Stomach (tissue), 9 donors: Measurements from ENCODE around the gene TAS1R2. TPM values are rescaled to one million over a fixed set of nuclear protein-coding genes. Genes with fewer than 3 reads are reported as not detected.
"Not testable (repeated sequence)": the region's sequence is repeated elsewhere in the genome, so short reads cannot be mapped to it uniquely, and the experiment has no call there.

ENCODE experiments used
- DNase-seq, 2 donors: peaks; one replicate each; pipeline versions ENCODE4 v3.0.0 to v3.0.0-alpha.2; 2013 to 2019
- H3K27ac ChIP-seq, 5 donors: fragments of 200-600 bp in 4 of 5; sonication (generic) in 4 of 5; one replicate each; pipeline ENCODE4 v1.5.1; 2013 to 2019; ENCODE audit warnings: mild to moderate bottlenecking in 1 of 5, moderate library complexity in 1 of 5
- H3K27me3 ChIP-seq, 3 donors: fragments of 200-600 bp; sonication (generic); one replicate each; pipeline ENCODE4 v1.5.1; 2017 to 2019; ENCODE audit warnings: mixed run types in 1 of 3
- H3K36me3 ChIP-seq, 4 donors: fragments of 200-600 bp; sonication (generic); 1 replicate in 3 of 4; 2 replicates in 1 of 4; pipeline ENCODE4 v1.5.1; 2016 to 2019
- H3K4me1 ChIP-seq, 4 donors: fragments of 200-600 bp; sonication (generic); one replicate each; pipeline ENCODE4 v1.5.1; 2016 to 2019
- H3K4me3 ChIP-seq, 4 donors: fragments of 200-600 bp; sonication (generic) in 3 of 4; one replicate each; pipeline ENCODE4 v1.5.1; 2016 to 2019; ENCODE audit warnings: mild to moderate bottlenecking in 1 of 4
- H3K9me3 ChIP-seq, 4 donors: fragments of 200-600 bp; sonication (generic); one replicate each; pipeline ENCODE4 v1.5.1; 2016 to 2019
- CTCF ChIP-seq, 7 experiments: fragments of 450-650 bp in 4 of 7; fragments of 200-600 bp in 3 of 7; sonication (generic) in 3 of 7; IDR thresholded peaks; one replicate each; pipeline ENCODE4 v1.5.1; 2016 to 2019; ENCODE audit warnings: antibody characterized with exemption in 7 of 7, control low read depth in 2 of 7, mild to moderate bottlenecking in 1 of 7
- EP300 ChIP-seq: sonication (generic); formaldehyde crosslinking; IDR thresholded peaks from one replicate; pipeline ENCODE4 v1.6.1; 2017; ENCODE audit warnings: antibody characterized with exemption
- POLR2A ChIP-seq, 4 donors: fragments of 450-650 bp; IDR thresholded peaks; one replicate each; pipeline ENCODE4 v1.6.1; 2016; ENCODE audit warnings: antibody characterized with exemption in 4 of 4, control low read depth in 2 of 4, mild to moderate bottlenecking in 1 of 4, moderate library complexity in 1 of 4
- POLR2AphosphoS5 ChIP-seq, 3 donors: sonication (generic); formaldehyde crosslinking; IDR thresholded peaks; one replicate each; pipeline ENCODE4 v1.6.1; 2016; ENCODE audit warnings: antibody characterized with exemption in 3 of 3
- WGBS, 5 donors: extraction: QIAGEN DNeasy Blood & Tissue Kit in 3 of 5; methylation state at CpG; one replicate each; pipeline versions ENCODE4 v1.1.5 to v1.1.7; 2013 to 2018; 5-methylcytosine and 5-hydroxymethylcytosine counted together
- intact Hi-C: fragments of 100-400 bp; cut with DNase I; formaldehyde crosslinking; loops from one replicate; pipeline ENCODE4 v1.15.1; 2023; ENCODE audit warnings: low total_unique reads
- polyA plus RNA-seq, 3 donors: library from polyadenylated mRNA; stranded (reverse); fragments of 200-250 nt; gene quantifications; one replicate each; pipeline ENCODE4 v1.2.3, GENCODE V29; 2013
- total RNA-seq, 5 donors: library from RNA; depleted of rRNA; stranded (reverse); fragments of >200 nt; gene quantifications; one replicate each; pipeline versions ENCODE4 v1.1.0 to v1.2.3, GENCODE V29; 2014 to 2016
- donor health status: healthy with polysubstance abuse.
- donor health status: Bipolar disorder and iron deficiency.
- donor health status: healthy.

The TAS1R2 gene
- total and polyA plus RNA-seq, 8 donors, result 9.9 TPM; not detected in 7

DNA sequence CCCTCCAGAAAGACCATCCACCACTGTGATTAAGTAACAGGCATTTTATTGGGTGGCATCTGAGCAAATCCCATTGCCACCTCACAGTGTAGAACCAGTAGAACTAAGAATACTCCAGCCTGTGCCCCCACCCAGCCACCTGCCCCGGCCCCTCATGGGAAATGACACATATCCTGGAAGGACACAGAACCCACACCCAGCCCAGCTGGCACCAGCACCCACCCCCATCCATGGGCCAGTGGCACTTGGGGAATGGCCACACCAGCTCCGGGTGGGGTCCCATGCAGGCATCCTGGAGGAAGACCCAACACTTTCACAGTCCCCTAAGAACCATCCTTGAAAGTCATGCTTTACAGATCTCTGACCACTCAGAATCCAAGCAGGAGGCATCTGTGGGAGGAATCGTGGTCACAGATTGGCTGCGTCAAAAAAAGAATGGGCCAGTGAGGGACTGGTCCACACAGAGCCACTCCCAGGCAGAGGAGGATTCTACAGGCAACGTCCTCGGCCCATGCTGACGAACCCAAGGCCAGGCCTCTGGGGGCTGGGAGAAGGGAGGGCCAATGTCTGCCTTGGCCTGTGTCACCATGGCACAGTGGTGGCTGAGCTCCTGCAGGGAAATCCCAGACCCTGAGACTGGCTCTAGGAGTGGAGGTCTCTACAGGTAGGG, 12.1 kb upstream of the TAS1R2 start:
- H3K4me3 ChIP-seq, result no peak overlapping the region
- H3K27ac ChIP-seq, result no peak overlapping the region
- whole genome bisulfite sequencing, 5 donors, result 87 to 95% (median 92%) methylated on average over 6 to 7 of the region's 7 CpGs
- H3K27me3 ChIP-seq, result peaks cover 0 to 16% (median 6%) of the 10 kb centered on the region in 3 donors
- peaks cover 0 to 13% (median 5%) of the 10 kb centered on the region in 4 donors for H3K4me1 ChIP-seq
- no peak for DNase-seq
- intact Hi-C loops, result no loop called here
- H3K36me3 ChIP-seq, result peaks cover 0 to 27% (median 5%) of the 10 kb centered on the region in 4 donors
- TF ChIP-seq POLR2A (IDR thresholded peaks at IDR 0.05), result no peak
- TF ChIP-seq EP300, result no peak
- TF ChIP-seq POLR2AphosphoS5 (IDR thresholded peaks at IDR 0.05), result no peak
- TF ChIP-seq CTCF (IDR thresholded peaks at IDR 0.05), result no peak
- no peaks in the 10 kb centered on the region for H3K9me3 ChIP-seq

- DNase-seq, result no peak
- Histone ChIP-seq H3K36me3 (peaks cover 0 to 27% (median 5%) of the 10 kb centered on the region in 4 donors), H3K27me3 (peaks cover 0 to 21% (median 6%) of the 10 kb centered on the region in 3 donors), H3K4me3 (no peak overlapping the region), H3K9me3 (no peaks in the 10 kb centered on the region), H3K4me1 (peaks cover 0 to 13% (median 5%) of the 10 kb centered on the region in 4 donors), H3K27ac (no peak overlapping the region)
- intact Hi-C loops, result no loop called here
- no peak for TF ChIP-seq POLR2AphosphoS5 (IDR thresholded peaks at IDR 0.05)
- no peak for TF ChIP-seq CTCF (IDR thresholded peaks at IDR 0.05)
- no peak for TF ChIP-seq EP300
- TF ChIP-seq POLR2A (IDR thresholded peaks at IDR 0.05), result no peak
- WGBS, 5 donors, result 88 to 93% (median 90%) methylated on average over 7 to 10 of the region's 10 CpGs
Measured at GRCh38 chr1:18870957-18871356, 11.5 kb upstream of the TAS1R2 start.

DNA sequence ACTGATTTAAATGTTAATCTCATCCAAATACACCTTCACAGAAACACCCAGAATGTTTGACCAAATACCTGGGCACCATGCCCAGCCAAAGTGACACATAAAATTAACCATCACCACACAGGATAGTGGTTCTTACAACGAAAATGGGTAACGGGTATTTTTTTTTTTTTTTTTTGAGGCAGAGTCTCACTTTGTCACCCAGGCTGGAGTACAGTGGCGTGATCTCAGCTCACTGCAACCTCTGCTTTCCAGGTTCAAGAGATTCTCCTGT, 11.1 kb upstream of the TAS1R2 start:
- H3K9me3 ChIP-seq, intact Hi-C loops, H3K27ac ChIP-seq, H3K4me3 ChIP-seq: not testable (repeated sequence)
- DNase-seq, result peak in 1 of 2 donors; percentile 29
- Histone ChIP-seq H3K27me3 (peaks cover 0 to 25% (median 6%) of the 10 kb centered on the region in 3 donors), H3K36me3 (peaks cover 0 to 27% (median 5%) of the 10 kb centered on the region in 4 donors), H3K4me1 (peaks cover 0 to 13% (median 5%) of the 10 kb centered on the region in 4 donors)
- 40 to 60% (median 54%) methylated on average over 3 of the region's 3 CpGs for WGBS, 5 donors

GRCh38 chr1:18869847-18870594, 10.6 kb upstream of the TAS1R2 start:
- no peak for DNase-seq
- H3K4me3 ChIP-seq, result no peak overlapping the region
- H3K9me3 ChIP-seq, result no peaks in the 10 kb centered on the region
- intact Hi-C loops, result no loop called here
- H3K27ac ChIP-seq, result no peak overlapping the region
- 43 to 61% (median 52%) methylated on average over 9 of the region's 9 CpGs for WGBS, 5 donors
- peaks cover 0 to 11% (median 5%) of the 10 kb centered on the region in 4 donors for H3K4me1 ChIP-seq
- peaks cover 0 to 31% (median 9%) of the 10 kb centered on the region in 3 donors for H3K27me3 ChIP-seq
- TF ChIP-seq EP300, result no peak
- no peak for TF ChIP-seq POLR2AphosphoS5 (IDR thresholded peaks at IDR 0.05)
- TF ChIP-seq POLR2A (IDR thresholded peaks at IDR 0.05), result no peak
- no peak for TF ChIP-seq CTCF (IDR thresholded peaks at IDR 0.05)
- H3K36me3 ChIP-seq, result peaks cover 0 to 27% (median 5%) of the 10 kb centered on the region in 4 donors
